ENCODE measurements around the gene VPS37B.

GRCh38 chr12:122893208-122894153, 2.4 kb downstream of the VPS37B start:
- TF ChIP-seq, protein P1, sequence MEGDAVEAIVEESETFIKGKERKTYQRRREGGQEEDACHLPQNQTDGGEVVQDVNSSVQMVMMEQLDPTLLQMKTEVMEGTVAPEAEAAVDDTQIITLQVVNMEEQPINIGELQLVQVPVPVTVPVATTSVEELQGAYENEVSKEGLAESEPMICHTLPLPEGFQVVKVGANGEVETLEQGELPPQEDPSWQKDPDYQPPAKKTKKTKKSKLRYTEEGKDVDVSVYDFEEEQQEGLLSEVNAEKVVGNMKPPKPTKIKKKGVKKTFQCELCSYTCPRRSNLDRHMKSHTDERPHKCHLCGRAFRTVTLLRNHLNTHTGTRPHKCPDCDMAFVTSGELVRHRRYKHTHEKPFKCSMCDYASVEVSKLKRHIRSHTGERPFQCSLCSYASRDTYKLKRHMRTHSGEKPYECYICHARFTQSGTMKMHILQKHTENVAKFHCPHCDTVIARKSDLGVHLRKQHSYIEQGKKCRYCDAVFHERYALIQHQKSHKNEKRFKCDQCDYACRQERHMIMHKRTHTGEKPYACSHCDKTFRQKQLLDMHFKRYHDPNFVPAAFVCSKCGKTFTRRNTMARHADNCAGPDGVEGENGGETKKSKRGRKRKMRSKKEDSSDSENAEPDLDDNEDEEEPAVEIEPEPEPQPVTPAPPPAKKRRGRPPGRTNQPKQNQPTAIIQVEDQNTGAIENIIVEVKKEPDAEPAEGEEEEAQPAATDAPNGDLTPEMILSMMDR (IDR thresholded peaks at IDR 0.05): no peak
- TF ChIP-seq POLR2A (IDR thresholded peaks at IDR 0.05): no peak
- TF ChIP-seq POLR2AphosphoS5 (IDR thresholded peaks at IDR 0.05; ENCODE audit: insufficient read depth in 1 of 2, low read depth in 1 of 2): no peak
